Osteocyte (in vitro differentiated cells): ENCODE results near the gene MXD1. TPM values are rescaled to one million over a fixed set of nuclear protein-coding genes. Genes with fewer than 3 reads are reported as not detected.

Experiments used
- DNase-seq: peaks from one replicate; pipeline ENCODE4 v3.0.0; 2021; ENCODE audit warnings: mixed read lengths; ENCODE audit not compliant: unreplicated experiment; ENCODE audit errors: extremely low spot score
- H3K27ac Mint-ChIP-seq: one replicate; pipeline ENCODE4 v1.8.0; 2021; ENCODE audit warnings: mild to moderate bottlenecking, mixed read lengths; ENCODE audit not compliant: unreplicated experiment
- H3K27me3 Mint-ChIP-seq: one replicate; pipeline ENCODE4 v1.8.0; 2021; ENCODE audit warnings: mixed read lengths; ENCODE audit not compliant: unreplicated experiment
- H3K36me3 Mint-ChIP-seq: one replicate; pipeline ENCODE4 v1.8.0; 2021; ENCODE audit warnings: mixed read lengths; ENCODE audit not compliant: unreplicated experiment
- H3K4me1 Mint-ChIP-seq: one replicate; pipeline ENCODE4 v1.8.0; 2021; ENCODE audit warnings: mixed read lengths; ENCODE audit not compliant: unreplicated experiment
- H3K4me3 Mint-ChIP-seq: one replicate; pipeline ENCODE4 v1.8.0; 2021; ENCODE audit warnings: mild to moderate bottlenecking, moderate library complexity, mixed read lengths; ENCODE audit not compliant: unreplicated experiment
- H3K9me3 Mint-ChIP-seq: one replicate; pipeline ENCODE4 v1.8.0; 2021; ENCODE audit warnings: mixed read lengths; ENCODE audit not compliant: unreplicated experiment
- total RNA-seq: library from RNA; stranded (reverse); gene quantifications from 2 replicates; pipeline ENCODE4 v1.2.1, GENCODE V29; 2021
- TF ChIP-seq, protein P1 (sequence below): fragments of 200-600 bp; sonication (generic); IDR thresholded peaks from 2 replicates; pipeline ENCODE4 v1.5.0; 2021; ENCODE audit warnings: antibody characterized with exemption, mild to moderate bottlenecking, moderate library complexity

The MXD1 gene
- total RNA-seq, 1 donor from 2014 or later: 8.2 TPM

DNA sequence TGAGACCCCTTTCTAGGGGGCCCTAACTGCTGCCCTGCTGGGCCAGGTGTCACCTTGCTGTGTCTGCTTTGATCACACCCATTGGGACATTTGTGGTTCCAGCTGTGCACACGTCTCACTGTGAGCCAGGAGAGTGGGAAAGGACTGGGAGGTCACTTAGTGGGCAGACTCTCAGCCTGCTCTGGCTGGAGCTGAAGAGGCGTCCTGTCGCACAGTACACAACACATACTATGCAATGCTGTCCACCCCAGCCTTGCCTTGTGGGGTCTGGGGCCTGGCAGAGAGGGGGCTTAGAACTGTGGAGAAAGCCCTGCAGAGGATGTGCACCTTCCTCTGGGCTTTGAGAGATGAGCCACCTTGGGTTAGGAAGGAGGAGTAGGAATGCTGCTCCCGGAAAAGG lies 71.8 kb downstream of the MXD1 start:
- Mint-ChIP-seq H3K4me3 (no peak overlapping the region), H3K4me1 (no peaks in the 10 kb centered on the region), H3K27ac (no peak overlapping the region), H3K9me3 (no peaks in the 10 kb centered on the region), H3K36me3 (no peaks in the 10 kb centered on the region), H3K27me3 (no peaks in the 10 kb centered on the region)
- DNase-seq: no peak
- TF ChIP-seq, protein P1, sequence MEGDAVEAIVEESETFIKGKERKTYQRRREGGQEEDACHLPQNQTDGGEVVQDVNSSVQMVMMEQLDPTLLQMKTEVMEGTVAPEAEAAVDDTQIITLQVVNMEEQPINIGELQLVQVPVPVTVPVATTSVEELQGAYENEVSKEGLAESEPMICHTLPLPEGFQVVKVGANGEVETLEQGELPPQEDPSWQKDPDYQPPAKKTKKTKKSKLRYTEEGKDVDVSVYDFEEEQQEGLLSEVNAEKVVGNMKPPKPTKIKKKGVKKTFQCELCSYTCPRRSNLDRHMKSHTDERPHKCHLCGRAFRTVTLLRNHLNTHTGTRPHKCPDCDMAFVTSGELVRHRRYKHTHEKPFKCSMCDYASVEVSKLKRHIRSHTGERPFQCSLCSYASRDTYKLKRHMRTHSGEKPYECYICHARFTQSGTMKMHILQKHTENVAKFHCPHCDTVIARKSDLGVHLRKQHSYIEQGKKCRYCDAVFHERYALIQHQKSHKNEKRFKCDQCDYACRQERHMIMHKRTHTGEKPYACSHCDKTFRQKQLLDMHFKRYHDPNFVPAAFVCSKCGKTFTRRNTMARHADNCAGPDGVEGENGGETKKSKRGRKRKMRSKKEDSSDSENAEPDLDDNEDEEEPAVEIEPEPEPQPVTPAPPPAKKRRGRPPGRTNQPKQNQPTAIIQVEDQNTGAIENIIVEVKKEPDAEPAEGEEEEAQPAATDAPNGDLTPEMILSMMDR: no peak

DNA sequence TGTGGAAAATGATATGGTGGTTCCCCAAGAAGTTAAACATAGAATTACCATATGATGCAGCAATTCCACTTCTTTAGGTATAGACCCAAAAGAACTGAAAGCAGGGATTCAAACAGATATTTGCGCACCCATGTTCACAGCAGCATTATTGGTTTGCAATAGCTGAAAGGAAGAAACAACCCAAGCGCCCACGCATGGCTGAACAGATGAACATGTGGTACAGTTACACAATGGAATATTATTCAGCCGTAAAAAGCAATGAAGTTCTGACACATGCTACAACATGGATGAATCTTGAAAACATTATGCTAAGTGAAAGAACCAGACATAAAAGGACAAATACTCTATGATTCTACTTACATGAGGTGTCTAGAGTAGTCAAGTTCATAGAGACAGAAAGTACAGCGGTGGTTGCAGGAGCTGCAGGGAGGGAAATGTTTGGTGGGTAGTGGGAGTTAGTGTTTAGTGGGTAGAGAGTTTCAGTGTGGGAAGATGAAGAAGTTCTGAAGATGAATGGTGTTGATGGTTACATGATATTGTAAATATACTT lies 73.3 kb downstream of the MXD1 start:
- TF ChIP-seq, protein P1: no peak
- Mint-ChIP-seq H3K4me1 (no peaks in the 10 kb centered on the region), H3K27ac (no peak overlapping the region), H3K36me3 (no peaks in the 10 kb centered on the region), H3K27me3 (no peaks in the 10 kb centered on the region), H3K9me3 (no peaks in the 10 kb centered on the region), H3K4me3 (no peak overlapping the region)
- no peak for DNase-seq

DNA sequence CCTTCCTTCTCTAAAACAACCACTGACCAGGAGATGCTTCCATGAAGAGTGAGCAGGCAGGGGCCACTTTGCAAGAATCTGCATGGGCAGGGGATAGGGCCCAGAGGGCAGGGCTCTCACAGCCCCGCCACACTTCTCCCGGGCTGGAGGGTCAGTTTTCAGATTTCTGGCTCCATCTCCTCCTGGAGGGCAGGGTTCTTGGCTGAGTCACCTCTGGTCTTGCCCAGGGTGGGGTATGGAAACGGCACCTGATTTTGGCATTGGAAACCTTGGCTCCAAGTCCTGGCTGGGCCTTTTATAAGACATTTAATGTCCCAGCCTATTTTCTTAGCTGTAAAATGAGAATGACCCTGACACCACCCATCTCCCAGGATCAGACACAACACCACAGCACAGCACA lies 74.1 kb downstream of the MXD1 start:
- no peak for DNase-seq
- Mint-ChIP-seq H3K27ac (no peak overlapping the region), H3K4me3 (no peak overlapping the region), H3K9me3 (no peaks in the 10 kb centered on the region), H3K4me1 (no peaks in the 10 kb centered on the region), H3K27me3 (no peaks in the 10 kb centered on the region), H3K36me3 (peaks cover 4% of the 10 kb centered on the region)
- TF ChIP-seq, protein P1: no peak

DNA sequence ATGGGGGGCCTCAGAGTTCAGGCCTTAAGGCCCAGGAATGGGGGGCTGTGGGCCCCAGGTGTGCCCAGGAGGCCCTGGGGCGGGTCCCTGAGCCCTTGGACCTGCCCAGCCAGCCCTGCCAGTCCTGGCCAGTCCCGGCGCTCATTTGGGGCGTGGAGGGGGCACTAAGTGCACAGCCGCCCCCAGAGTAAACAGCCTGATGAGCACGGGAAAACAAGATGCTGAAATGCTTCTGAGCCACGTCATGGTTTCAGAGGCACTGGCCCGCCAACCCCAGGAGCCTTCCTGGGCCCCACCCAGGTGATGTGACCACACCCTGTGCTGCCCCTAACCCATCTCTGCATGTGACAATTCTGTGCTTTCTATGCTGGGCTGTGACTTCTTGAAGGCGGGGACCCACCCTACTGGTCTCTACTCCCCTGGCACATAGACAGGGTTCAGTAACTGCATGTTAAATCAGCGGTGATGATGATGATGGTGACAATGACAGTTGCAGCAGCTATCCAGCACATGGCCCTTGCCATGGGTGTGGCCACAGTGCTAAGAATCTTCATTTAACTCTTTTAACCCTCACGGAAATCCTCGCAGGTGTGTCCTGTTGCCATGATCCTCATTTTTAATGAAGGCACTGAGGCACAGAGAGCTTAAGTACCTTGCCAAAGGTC lies 74.7 kb downstream of the MXD1 start:
- no peaks in the 10 kb centered on the region for H3K9me3 Mint-ChIP-seq
- no peak overlapping the region for H3K27ac Mint-ChIP-seq
- no peak overlapping the region for H3K4me3 Mint-ChIP-seq
- TF ChIP-seq, protein P1: no peak
- no peaks in the 10 kb centered on the region for H3K27me3 Mint-ChIP-seq
- no peak for DNase-seq
- H3K36me3 Mint-ChIP-seq: peaks cover 5% of the 10 kb centered on the region
- H3K4me1 Mint-ChIP-seq: no peaks in the 10 kb centered on the region

Other genes starting within 250 kb of the MXD1 start
- gene ANXA4, start 173.0 kb upstream of the MXD1 start, total RNA-seq: 76.6 and 81.5 TPM in 2 replicates
- 14.1 and 16.1 TPM in 2 replicates for gene GMCL1, start 85.4 kb upstream of the MXD1 start, total RNA-seq
- gene SNRNP27, start 21.2 kb upstream of the MXD1 start, total RNA-seq: 49.2 and 51.8 TPM in 2 replicates
- 0.52 and 0.75 TPM in 2 replicates for gene ASPRV1, start 46.5 kb downstream of the MXD1 start, total RNA-seq
- 261 and 262 TPM in 2 replicates for gene PCBP1, start 172.4 kb downstream of the MXD1 start, total RNA-seq